ENCODE data around the gene COL19A1. TPM values are rescaled to one million over a fixed set of nuclear protein-coding genes. Genes with fewer than 3 reads are reported as not detected.

COL19A1 gene
- polyA plus RNA-seq, 4 donors, result 0.09 to 5.2 TPM; not detected in 2

DNA sequence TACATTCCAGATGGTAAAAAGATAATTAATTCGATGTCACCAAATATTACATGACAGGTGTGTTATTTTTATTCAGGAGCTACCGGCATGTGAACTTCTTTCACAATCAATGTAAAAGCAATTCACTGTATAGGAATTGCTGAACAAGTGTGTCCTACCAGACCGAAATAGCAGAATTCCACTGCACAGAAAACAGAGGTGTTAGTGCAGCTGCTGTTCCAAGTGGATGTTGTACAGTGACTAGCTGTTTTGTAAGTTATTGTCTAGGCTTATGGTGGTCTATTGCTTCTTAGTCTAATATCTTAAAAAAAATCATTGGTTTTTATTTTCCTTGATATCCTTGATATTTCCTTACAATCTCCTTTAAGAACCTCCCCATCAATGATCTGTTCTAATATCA, 107.4 kb downstream of the COL19A1 start:
- FAIRE-seq, result no peak
- H3K4me1 ChIP-seq (ENCODE audit: control insufficient read depth in 3 of 3, insufficient read depth in 2 of 3, low read depth in 1 of 3, low read length in 2 of 3), result no peaks in the 10 kb centered on the region
- no peaks in the 10 kb centered on the region for H3K27me3 ChIP-seq (ENCODE audit: control insufficient read depth in 3 of 3, insufficient read depth in 3 of 3, low read length in 3 of 3)
- no peaks in the 10 kb centered on the region for H3K9me3 ChIP-seq (ENCODE audit: control insufficient read depth in 2 of 2, insufficient read depth in 1 of 2, low read depth in 1 of 2, low read length in 1 of 2)
- no peaks in the 10 kb centered on the region for H3K36me3 ChIP-seq (ENCODE audit: control insufficient read depth in 3 of 3, insufficient read depth in 2 of 3, low read depth in 1 of 3, low read length in 3 of 3)
- no peak for DNase-seq
- no peak overlapping the region for H3K4me3 ChIP-seq (ENCODE audit: low read depth in 1 of 3, low read length in 3 of 3)
- WGBS, 3 donors, result 72 to 80% (median 73%) methylated on average over 3 of the region's 3 CpGs
- no peak overlapping the region for H3K27ac ChIP-seq (ENCODE audit: low read depth in 1 of 3, low read length in 2 of 3)

DNA sequence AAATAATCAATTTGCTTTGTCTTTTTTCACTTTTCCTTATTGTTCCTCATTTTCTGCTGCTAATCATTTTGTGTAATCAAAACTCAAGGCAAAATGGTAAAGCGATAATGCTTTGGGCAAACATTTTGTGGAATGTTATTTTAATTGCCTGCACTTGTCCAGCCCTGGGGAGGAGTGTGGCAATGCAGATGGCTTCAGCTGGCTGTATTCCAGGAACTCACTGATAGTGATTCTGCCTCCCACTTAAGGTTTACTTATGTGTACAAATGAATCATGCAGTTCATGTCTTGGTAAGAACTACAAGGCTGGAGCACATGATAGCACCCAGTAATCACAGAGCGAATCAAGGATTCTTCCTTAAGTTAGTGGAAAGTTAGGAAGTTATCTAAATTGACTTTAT, 107.8 kb downstream of the COL19A1 start:
- FAIRE-seq (no peak), DNase-seq (peak in 1 of 2 donors; percentile 6)
- 44 to 62% (median 60%) methylated on average over 2 of the region's 2 CpGs for WGBS, 3 donors
- Histone ChIP-seq H3K4me3 (ENCODE audit: low read depth in 1 of 3, low read length in 3 of 3) (no peak overlapping the region), H3K27me3 (ENCODE audit: control insufficient read depth in 3 of 3, insufficient read depth in 3 of 3, low read length in 3 of 3) (no peaks in the 10 kb centered on the region), H3K4me1 (ENCODE audit: control insufficient read depth in 3 of 3, insufficient read depth in 2 of 3, low read depth in 1 of 3, low read length in 2 of 3) (no peaks in the 10 kb centered on the region), H3K9me3 (ENCODE audit: control insufficient read depth in 2 of 2, insufficient read depth in 1 of 2, low read depth in 1 of 2, low read length in 1 of 2) (no peaks in the 10 kb centered on the region), H3K27ac (ENCODE audit: low read depth in 1 of 3, low read length in 2 of 3) (no peak overlapping the region), H3K36me3 (ENCODE audit: control insufficient read depth in 3 of 3, insufficient read depth in 2 of 3, low read depth in 1 of 3, low read length in 3 of 3) (no peaks in the 10 kb centered on the region)

DNA sequence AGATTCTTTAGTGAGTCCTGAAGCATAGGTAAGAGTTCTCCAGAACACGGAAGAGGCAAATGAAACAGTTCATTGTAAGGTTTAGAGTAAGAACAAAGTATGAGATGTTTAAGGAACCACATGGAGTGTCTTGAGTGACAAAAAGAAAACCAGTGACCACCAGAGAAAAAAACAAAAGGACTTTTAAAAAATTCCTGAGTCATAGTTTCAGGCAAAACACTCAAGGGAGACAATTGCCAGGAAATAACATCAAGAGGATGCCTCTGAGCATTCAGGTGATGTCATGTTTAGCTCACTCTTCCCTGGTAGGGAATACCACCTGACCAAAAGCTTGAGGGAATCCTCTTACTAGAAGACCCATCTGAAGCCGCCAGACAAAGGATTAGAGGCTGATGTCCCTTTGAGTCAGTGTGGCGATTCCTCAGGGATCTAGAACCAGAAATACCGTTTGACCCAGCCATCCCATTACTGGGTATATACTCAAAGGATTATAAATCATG, 110.3 kb downstream of the COL19A1 start:
- H3K27ac ChIP-seq (ENCODE audit: low read depth in 1 of 3, low read length in 2 of 3), result no peak overlapping the region
- FAIRE-seq, result no peak
- H3K36me3 ChIP-seq (ENCODE audit: control insufficient read depth in 3 of 3, insufficient read depth in 2 of 3, low read depth in 1 of 3, low read length in 3 of 3), result no peaks in the 10 kb centered on the region
- 76 to 92% (median 86%) methylated on average over 4 of the region's 4 CpGs for WGBS, 3 donors
- H3K9me3 ChIP-seq (ENCODE audit: control insufficient read depth in 2 of 2, insufficient read depth in 1 of 2, low read depth in 1 of 2, low read length in 1 of 2), result no peaks in the 10 kb centered on the region
- DNase-seq, result no peak
- no peaks in the 10 kb centered on the region for H3K4me1 ChIP-seq (ENCODE audit: control insufficient read depth in 3 of 3, insufficient read depth in 2 of 3, low read depth in 1 of 3, low read length in 2 of 3)
- no peaks in the 10 kb centered on the region for H3K27me3 ChIP-seq (ENCODE audit: control insufficient read depth in 3 of 3, insufficient read depth in 3 of 3, low read length in 3 of 3)
- no peak overlapping the region for H3K4me3 ChIP-seq (ENCODE audit: low read depth in 1 of 3, low read length in 3 of 3)

DNA sequence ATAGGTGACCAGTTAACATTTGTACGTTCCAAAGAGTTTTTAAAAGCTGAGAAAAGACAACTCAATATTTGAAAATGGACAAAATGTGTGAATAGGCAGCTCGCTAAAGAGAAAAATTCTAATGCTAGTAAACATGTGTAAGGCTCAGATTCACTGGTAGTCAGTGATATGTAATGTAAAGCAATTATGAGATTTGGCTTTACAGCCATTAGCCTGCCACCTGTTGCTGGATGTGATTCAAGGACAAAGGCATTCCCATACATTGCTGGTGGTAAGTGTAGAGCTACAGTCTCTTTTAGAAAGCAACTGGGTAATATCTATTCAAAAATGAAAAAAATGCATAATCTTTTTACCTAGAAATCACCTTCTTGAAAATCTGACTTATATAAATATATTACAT, 114.3 kb downstream of the COL19A1 start:
- no peaks in the 10 kb centered on the region for H3K9me3 ChIP-seq (ENCODE audit: control insufficient read depth in 2 of 2, insufficient read depth in 1 of 2, low read depth in 1 of 2, low read length in 1 of 2)
- H3K4me3 ChIP-seq (ENCODE audit: low read depth in 1 of 3, low read length in 3 of 3), result no peak overlapping the region
- H3K27ac ChIP-seq (ENCODE audit: low read depth in 1 of 3, low read length in 2 of 3), result no peak overlapping the region
- DNase-seq (no peak), FAIRE-seq (no peak)
- H3K36me3 ChIP-seq (ENCODE audit: control insufficient read depth in 3 of 3, insufficient read depth in 2 of 3, low read depth in 1 of 3, low read length in 3 of 3), result no peaks in the 10 kb centered on the region
- H3K4me1 ChIP-seq (ENCODE audit: control insufficient read depth in 3 of 3, insufficient read depth in 2 of 3, low read depth in 1 of 3, low read length in 2 of 3), result no peaks in the 10 kb centered on the region
- 38 to 78% (median 46%) methylated on average over 2 of the region's 2 CpGs for WGBS, 3 donors
- no peaks in the 10 kb centered on the region for H3K27me3 ChIP-seq (ENCODE audit: control insufficient read depth in 3 of 3, insufficient read depth in 3 of 3, low read length in 3 of 3)

DNA sequence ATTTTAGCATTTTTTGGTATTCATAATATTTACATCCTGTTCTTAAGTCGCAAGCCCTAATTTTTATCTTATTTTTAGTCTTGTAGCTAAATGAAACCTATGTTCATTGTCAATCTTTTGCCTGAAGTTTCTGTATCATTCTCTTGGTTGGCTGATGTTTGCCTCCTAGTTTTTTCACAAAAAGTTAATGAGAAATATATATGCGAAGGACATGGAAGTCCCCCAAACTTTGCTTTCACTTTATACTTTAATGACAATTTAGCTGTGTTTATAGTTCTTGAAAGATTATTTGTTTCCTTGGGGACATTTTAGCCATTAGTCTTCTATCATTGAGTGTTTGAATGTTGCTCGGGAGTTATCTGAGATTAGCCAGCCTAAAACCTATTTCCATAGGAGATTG, 118.2 kb downstream of the COL19A1 start:
- FAIRE-seq (no peak), DNase-seq (no peak)
- no peaks in the 10 kb centered on the region for H3K9me3 ChIP-seq (ENCODE audit: control insufficient read depth in 2 of 2, insufficient read depth in 1 of 2, low read depth in 1 of 2, low read length in 1 of 2)
- WGBS, 3 donors, result 78 to 81% (median 79%) methylated on average over 3 of the region's 3 CpGs
- no peaks in the 10 kb centered on the region for H3K4me1 ChIP-seq (ENCODE audit: control insufficient read depth in 3 of 3, insufficient read depth in 2 of 3, low read depth in 1 of 3, low read length in 2 of 3)
- H3K27ac ChIP-seq (ENCODE audit: low read depth in 1 of 3, low read length in 2 of 3), result no peak overlapping the region
- H3K4me3 ChIP-seq (ENCODE audit: low read depth in 1 of 3, low read length in 3 of 3), result no peak overlapping the region
- no peaks in the 10 kb centered on the region for H3K36me3 ChIP-seq (ENCODE audit: control insufficient read depth in 3 of 3, insufficient read depth in 2 of 3, low read depth in 1 of 3, low read length in 3 of 3)
- no peaks in the 10 kb centered on the region for H3K27me3 ChIP-seq (ENCODE audit: control insufficient read depth in 3 of 3, insufficient read depth in 3 of 3, low read length in 3 of 3)

DNA sequence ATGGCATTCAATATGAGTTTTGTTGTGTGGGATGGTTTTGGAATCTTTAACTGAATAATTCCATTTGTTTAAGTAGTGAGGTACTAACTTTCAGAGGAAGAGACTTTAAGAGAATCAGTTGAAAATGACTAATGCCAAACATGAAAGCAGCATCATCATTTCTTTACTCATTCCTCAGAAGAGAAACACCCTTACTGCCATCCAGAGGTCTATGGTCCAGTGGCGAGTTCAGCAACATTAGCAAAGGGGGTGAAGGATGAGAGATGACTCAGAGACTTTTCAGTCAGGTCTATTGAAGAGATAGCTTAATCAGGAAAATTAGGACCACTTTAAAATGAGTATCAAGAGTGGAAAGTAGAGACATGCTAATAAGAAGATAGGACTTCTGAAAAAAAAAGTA, 118.8 kb downstream of the COL19A1 start:
- 68 to 82% (median 76%) methylated on average over 1 of the region's 1 CpG for WGBS, 3 donors
- no peak overlapping the region for H3K27ac ChIP-seq (ENCODE audit: low read depth in 1 of 3, low read length in 2 of 3)

DNA sequence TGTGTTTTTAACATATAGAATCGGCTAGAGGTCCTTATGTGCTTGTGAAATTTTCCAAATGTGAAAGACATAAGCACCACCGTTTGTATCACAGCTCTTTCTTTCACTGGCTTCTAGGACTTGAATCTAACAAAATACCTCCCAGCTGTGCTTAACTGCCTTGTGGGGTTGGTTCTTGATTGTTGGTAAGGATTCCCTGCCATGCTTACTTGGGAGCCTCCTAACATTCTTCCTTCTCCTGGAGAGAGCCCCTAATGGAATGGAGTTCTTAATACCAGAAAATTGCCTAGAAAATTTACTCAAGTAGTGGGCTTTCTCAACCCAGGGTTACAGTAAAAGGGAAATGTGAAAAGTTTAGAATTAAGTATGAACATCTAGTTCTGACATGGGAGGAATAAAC, 121.2 kb downstream of the COL19A1 start:
- H3K27ac ChIP-seq (ENCODE audit: low read depth in 1 of 3, low read length in 2 of 3), result no peak overlapping the region
- H3K4me3 ChIP-seq (ENCODE audit: low read depth in 1 of 3, low read length in 3 of 3), result no peak overlapping the region
- DNase-seq (no peak), FAIRE-seq (no peak)
- H3K36me3 ChIP-seq (ENCODE audit: control insufficient read depth in 3 of 3, insufficient read depth in 2 of 3, low read depth in 1 of 3, low read length in 3 of 3), result no peaks in the 10 kb centered on the region
- H3K9me3 ChIP-seq (ENCODE audit: control insufficient read depth in 2 of 2, insufficient read depth in 1 of 2, low read depth in 1 of 2, low read length in 1 of 2), result no peaks in the 10 kb centered on the region
- H3K4me1 ChIP-seq (ENCODE audit: control insufficient read depth in 3 of 3, insufficient read depth in 2 of 3, low read depth in 1 of 3, low read length in 2 of 3), result no peaks in the 10 kb centered on the region
- H3K27me3 ChIP-seq (ENCODE audit: control insufficient read depth in 3 of 3, insufficient read depth in 3 of 3, low read length in 3 of 3), result no peaks in the 10 kb centered on the region
- WGBS, 3 donors, result 65 to 72% (median 65%) methylated on average over 2 of the region's 2 CpGs

More for the DNA sequence above, 118.8 kb downstream of the COL19A1 start:
- Histone ChIP-seq H3K36me3 (ENCODE audit: control insufficient read depth in 3 of 3, insufficient read depth in 2 of 3, low read depth in 1 of 3, low read length in 3 of 3) (no peaks in the 10 kb centered on the region), H3K4me3 (ENCODE audit: low read depth in 1 of 3, low read length in 3 of 3) (no peak overlapping the region), H3K9me3 (ENCODE audit: control insufficient read depth in 2 of 2, insufficient read depth in 1 of 2, low read depth in 1 of 2, low read length in 1 of 2) (no peaks in the 10 kb centered on the region), H3K27me3 (ENCODE audit: control insufficient read depth in 3 of 3, insufficient read depth in 3 of 3, low read length in 3 of 3) (no peaks in the 10 kb centered on the region), H3K4me1 (ENCODE audit: control insufficient read depth in 3 of 3, insufficient read depth in 2 of 3, low read depth in 1 of 3, low read length in 2 of 3) (no peaks in the 10 kb centered on the region)
- no peak for FAIRE-seq
- DNase-seq, result no peak

DNA sequence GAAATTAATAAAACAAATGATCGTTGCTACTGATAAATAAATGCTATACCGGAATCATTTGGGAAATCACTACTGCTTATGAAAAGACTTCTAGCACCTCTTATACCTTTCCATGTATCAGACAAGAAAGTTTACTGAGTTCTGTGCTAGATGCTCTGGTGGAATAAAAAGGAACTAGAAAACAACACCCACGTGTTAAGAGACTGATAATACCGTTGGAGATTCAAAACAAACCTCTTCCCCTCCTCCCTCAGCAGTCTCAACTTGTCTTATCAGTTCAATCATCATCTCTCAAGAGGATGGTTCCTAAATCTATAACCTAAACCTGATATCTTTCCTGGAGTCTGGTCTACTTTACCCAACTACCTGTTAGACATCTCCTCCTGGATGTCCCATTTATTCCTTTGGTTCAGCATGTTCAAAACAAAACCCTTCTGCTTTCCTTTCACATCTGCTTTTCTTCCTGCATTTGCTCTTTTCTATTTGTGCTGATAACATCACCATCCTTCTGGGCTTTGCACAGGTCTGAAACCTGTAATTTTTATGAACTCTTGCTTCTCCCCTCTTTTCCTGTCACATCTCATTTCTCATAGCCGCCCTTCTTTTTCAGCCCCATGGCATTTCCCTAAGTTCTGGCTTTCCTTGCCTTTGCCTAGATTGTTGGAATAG, 122.2 kb downstream of the COL19A1 start:
- FAIRE-seq (no peak), DNase-seq (no peak)
- Histone ChIP-seq H3K9me3 (ENCODE audit: control insufficient read depth in 2 of 2, insufficient read depth in 1 of 2, low read depth in 1 of 2, low read length in 1 of 2) (no peaks in the 10 kb centered on the region), H3K27ac (ENCODE audit: low read depth in 1 of 3, low read length in 2 of 3) (no peak overlapping the region), H3K27me3 (ENCODE audit: control insufficient read depth in 3 of 3, insufficient read depth in 3 of 3, low read length in 3 of 3) (no peaks in the 10 kb centered on the region), H3K4me1 (ENCODE audit: control insufficient read depth in 3 of 3, insufficient read depth in 2 of 3, low read depth in 1 of 3, low read length in 2 of 3) (no peaks in the 10 kb centered on the region), H3K4me3 (ENCODE audit: low read depth in 1 of 3, low read length in 3 of 3) (no peak overlapping the region), H3K36me3 (ENCODE audit: control insufficient read depth in 3 of 3, insufficient read depth in 2 of 3, low read depth in 1 of 3, low read length in 3 of 3) (no peaks in the 10 kb centered on the region)
- 60 to 64% (median 60%) methylated on average over 5 of the region's 5 CpGs for WGBS, 3 donors

DNA sequence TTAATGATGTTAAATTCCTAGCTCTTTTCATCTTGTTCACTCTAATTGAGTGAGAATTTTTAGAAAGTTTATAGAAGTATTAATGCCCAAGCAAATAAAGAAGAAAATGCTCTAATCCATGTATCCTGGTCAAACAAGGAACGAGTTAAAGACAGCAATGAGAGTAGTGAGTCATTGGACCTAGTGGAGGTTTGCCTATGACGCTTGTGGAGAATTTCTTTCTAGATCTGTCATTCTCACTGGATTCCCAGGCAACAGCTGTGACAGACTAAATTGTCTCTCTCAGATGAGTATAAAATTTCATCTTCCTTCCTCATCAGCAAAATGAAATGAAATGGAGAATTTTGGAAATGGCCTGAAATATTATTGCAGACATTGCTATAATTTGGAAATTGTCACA, 127.9 kb downstream of the COL19A1 start:
- Histone ChIP-seq H3K4me3 (ENCODE audit: low read depth in 1 of 3, low read length in 3 of 3) (no peak overlapping the region), H3K4me1 (ENCODE audit: control insufficient read depth in 3 of 3, insufficient read depth in 2 of 3, low read depth in 1 of 3, low read length in 2 of 3) (no peaks in the 10 kb centered on the region), H3K27ac (ENCODE audit: low read depth in 1 of 3, low read length in 2 of 3) (no peak overlapping the region), H3K27me3 (ENCODE audit: control insufficient read depth in 3 of 3, insufficient read depth in 3 of 3, low read length in 3 of 3) (no peaks in the 10 kb centered on the region), H3K36me3 (ENCODE audit: control insufficient read depth in 3 of 3, insufficient read depth in 2 of 3, low read depth in 1 of 3, low read length in 3 of 3) (no peaks in the 10 kb centered on the region), H3K9me3 (ENCODE audit: control insufficient read depth in 2 of 2, insufficient read depth in 1 of 2, low read depth in 1 of 2, low read length in 1 of 2) (no peaks in the 10 kb centered on the region)
- FAIRE-seq (no peak), DNase-seq (no peak)
- 45 to 54% (median 47%) methylated on average over 2 of the region's 2 CpGs for WGBS, 3 donors
